Suprapubic skin (tissue), 4 donors: ENCODE measurements around the gene PLAAT4. TPM values are rescaled to one million over a fixed set of nuclear protein-coding genes. Genes with fewer than 3 reads are reported as not detected.

Experiments used
- DNase-seq, 2 donors: peaks; one replicate each; pipeline ENCODE4 v3.0.0-alpha.2; 2019; ENCODE audit warnings: low spot score in 2 of 2
- H3K27ac ChIP-seq: fragments of 200-600 bp; sonication (generic); one replicate; pipeline ENCODE4 v1.5.1; 2019
- H3K27me3 ChIP-seq: fragments of 200-600 bp; sonication (generic); one replicate; pipeline ENCODE4 v1.5.1; 2019
- H3K36me3 ChIP-seq: fragments of 200-600 bp; sonication (generic); one replicate; pipeline ENCODE4 v1.5.1; 2019
- H3K4me1 ChIP-seq: fragments of 200-600 bp; sonication (generic); one replicate; pipeline ENCODE4 v1.5.1; 2019
- H3K4me3 ChIP-seq: fragments of 200-600 bp; sonication (generic); one replicate; pipeline ENCODE4 v1.5.1; 2019; ENCODE audit warnings: mild to moderate bottlenecking
- H3K9me3 ChIP-seq: fragments of 200-600 bp; sonication (generic); one replicate; pipeline ENCODE4 v1.5.1; 2019
- CTCF ChIP-seq, 2 donors: fragments of 200-600 bp in 1 of 2; fragments of 450-650 bp in 1 of 2; sonication (generic) in 1 of 2; IDR thresholded peaks; one replicate each; pipeline ENCODE4 v1.5.1; 2016 to 2019; ENCODE audit warnings: antibody characterized with exemption in 2 of 2, mild to moderate bottlenecking in 1 of 2, moderate library complexity in 1 of 2
- EP300 ChIP-seq: sonication (generic); formaldehyde crosslinking; IDR thresholded peaks from one replicate; pipeline ENCODE4 v1.6.1; 2017; ENCODE audit warnings: antibody characterized with exemption
- POLR2A ChIP-seq, 2 donors: fragments of 450-650 bp; IDR thresholded peaks; one replicate each; pipeline ENCODE4 v1.6.1; 2017; ENCODE audit warnings: antibody characterized with exemption in 2 of 2, mild to moderate bottlenecking in 2 of 2, moderate library complexity in 2 of 2
- POLR2AphosphoS5 ChIP-seq, 3 donors: sonication (generic); formaldehyde crosslinking; IDR thresholded peaks; one replicate each; pipeline ENCODE4 v1.6.1; 2017; ENCODE audit warnings: antibody characterized with exemption in 3 of 3
- WGBS: methylation state at CpG from one replicate; pipeline ENCODE4 v1.1.5; 2018; 5-methylcytosine and 5-hydroxymethylcytosine counted together
- total RNA-seq, 4 donors: library from RNA; depleted of rRNA; stranded (reverse); fragments of >200 nt; gene quantifications; one replicate each; pipeline ENCODE4 v1.1.0, GENCODE V29; 2016

PLAAT4 gene
- total RNA-seq, 4 donors from 2014 or later = 3.3 to 14.1 (median 4.6) TPM; not detected in 1

- Histone ChIP-seq H3K36me3 (no peaks in the 10 kb centered on the region), H3K27me3 (no peaks in the 10 kb centered on the region), H3K9me3 (no peaks in the 10 kb centered on the region), H3K4me3 (no peak overlapping the region), H3K4me1 (peaks cover 12% of the 10 kb centered on the region), H3K27ac (no peak overlapping the region)
- DNase-seq = no peak
- WGBS = 67% methylated on average over 3 of the region's 7 CpGs
- TF ChIP-seq POLR2A (IDR thresholded peaks at IDR 0.05) = no peak
These were observed 26.1 kb upstream of the PLAAT4 start for GRCh38 chr11:63510360-63511047.

GRCh38 chr11:63511048-63511748, 25.4 kb upstream of the PLAAT4 start:
- no peak for DNase-seq
- no peaks in the 10 kb centered on the region for H3K9me3 ChIP-seq
- TF ChIP-seq POLR2A (IDR thresholded peaks at IDR 0.05) (no peak), EP300 (no peak), POLR2AphosphoS5 (IDR thresholded peaks at IDR 0.05) (no peak), CTCF (IDR thresholded peaks at IDR 0.05) (no peak)
- no peak overlapping the region for H3K27ac ChIP-seq
- 88% methylated on average over 11 of the region's 11 CpGs for WGBS
- peaks cover 12% of the 10 kb centered on the region for H3K4me1 ChIP-seq
- no peaks in the 10 kb centered on the region for H3K27me3 ChIP-seq
- H3K36me3 ChIP-seq = no peaks in the 10 kb centered on the region
- H3K4me3 ChIP-seq = no peak overlapping the region

GRCh38 chr11:63512816-63513215, 23.8 kb upstream of the PLAAT4 start:
- Histone ChIP-seq H3K4me1 (peaks cover 12% of the 10 kb centered on the region), H3K27ac (no peak overlapping the region), H3K27me3 (no peaks in the 10 kb centered on the region), H3K36me3 (no peaks in the 10 kb centered on the region), H3K4me3 (no peak overlapping the region), H3K9me3 (no peaks in the 10 kb centered on the region)
- DNase-seq = no peak
- WGBS = 93% methylated on average over 7 of the region's 7 CpGs
- no peak for TF ChIP-seq POLR2AphosphoS5 (IDR thresholded peaks at IDR 0.05)
- no peak for TF ChIP-seq CTCF (IDR thresholded peaks at IDR 0.05)
- TF ChIP-seq EP300 = no peak
- no peak for TF ChIP-seq POLR2A (IDR thresholded peaks at IDR 0.05)

GRCh38 chr11:63516109-63516508, 20.5 kb upstream of the PLAAT4 start:
- 93% methylated on average over 6 of the region's 6 CpGs for WGBS
- TF ChIP-seq CTCF (IDR thresholded peaks at IDR 0.05) (no peak), POLR2A (IDR thresholded peaks at IDR 0.05) (no peak), EP300 (no peak), POLR2AphosphoS5 (IDR thresholded peaks at IDR 0.05) (no peak)
- no peaks in the 10 kb centered on the region for H3K9me3 ChIP-seq
- no peak overlapping the region for H3K4me3 ChIP-seq
- no peak for DNase-seq
- no peaks in the 10 kb centered on the region for H3K27me3 ChIP-seq
- peaks cover 4% of the 10 kb centered on the region for H3K4me1 ChIP-seq
- no peak overlapping the region for H3K27ac ChIP-seq
- H3K36me3 ChIP-seq = no peaks in the 10 kb centered on the region

GRCh38 chr11:63517156-63517555, 19.5 kb upstream of the PLAAT4 start:
- DNase-seq = no peak
- Histone ChIP-seq H3K36me3 (no peaks in the 10 kb centered on the region), H3K27me3 (no peaks in the 10 kb centered on the region), H3K4me1 (no peaks in the 10 kb centered on the region), H3K4me3 (no peak overlapping the region), H3K9me3 (no peaks in the 10 kb centered on the region), H3K27ac (no peak overlapping the region)
- WGBS = 98% methylated on average over 5 of the region's 5 CpGs
- TF ChIP-seq CTCF (IDR thresholded peaks at IDR 0.05) (no peak), EP300 (no peak), POLR2AphosphoS5 (IDR thresholded peaks at IDR 0.05) (no peak), POLR2A (IDR thresholded peaks at IDR 0.05) (no peak)
